ENCODE results near the gene SGMS1.
A peak's percentile ranks its signal among the peaks of the same experiment; 100 is the strongest.

SGMS1 gene

DNA sequence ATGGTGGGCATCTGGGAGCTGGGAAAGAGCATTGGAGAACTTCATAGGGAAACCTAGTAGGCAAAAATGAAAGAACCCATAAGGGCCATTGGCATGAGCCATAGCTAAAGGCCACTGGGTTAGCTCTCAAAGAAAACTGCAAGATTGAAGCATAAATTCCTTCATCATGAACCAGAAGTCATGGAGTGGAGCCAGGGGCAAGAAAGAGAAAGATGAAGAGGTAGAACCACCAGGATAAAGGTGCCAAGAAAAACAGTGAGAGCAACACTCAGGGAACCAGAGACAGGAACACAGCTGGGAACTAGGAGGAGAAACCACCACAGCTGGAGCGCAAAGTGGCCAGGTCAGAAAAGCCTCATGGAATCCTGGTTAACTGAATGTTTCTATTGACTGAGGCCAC, 11.5 kb upstream of the SGMS1 start:
- no peak for DNase-seq

GRCh38 chr10:50634479-50634878, 10.7 kb upstream of the SGMS1 start:
- DNase-seq, result no peak

DNA sequence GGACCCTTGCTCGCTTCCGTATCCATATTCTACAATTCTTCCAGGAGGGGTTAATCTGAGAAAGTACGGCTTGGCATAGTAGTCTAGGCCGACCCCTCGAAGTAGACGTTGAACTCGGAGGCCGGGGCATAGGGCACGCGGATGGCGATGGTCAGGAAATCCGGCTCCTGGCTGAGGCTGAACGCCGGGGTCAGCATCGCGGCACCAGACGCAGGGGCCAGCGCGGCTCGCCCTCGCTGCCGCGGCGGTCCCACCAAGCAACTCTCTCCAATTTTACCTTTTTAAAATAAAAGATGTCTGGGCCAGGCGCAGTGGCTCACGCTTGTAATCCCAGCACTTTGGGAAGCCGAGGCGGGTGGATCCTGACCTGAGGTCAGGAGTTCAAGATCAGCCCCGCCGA, 7.3 kb upstream of the SGMS1 start:
- DNase-seq, result no peak

DNA sequence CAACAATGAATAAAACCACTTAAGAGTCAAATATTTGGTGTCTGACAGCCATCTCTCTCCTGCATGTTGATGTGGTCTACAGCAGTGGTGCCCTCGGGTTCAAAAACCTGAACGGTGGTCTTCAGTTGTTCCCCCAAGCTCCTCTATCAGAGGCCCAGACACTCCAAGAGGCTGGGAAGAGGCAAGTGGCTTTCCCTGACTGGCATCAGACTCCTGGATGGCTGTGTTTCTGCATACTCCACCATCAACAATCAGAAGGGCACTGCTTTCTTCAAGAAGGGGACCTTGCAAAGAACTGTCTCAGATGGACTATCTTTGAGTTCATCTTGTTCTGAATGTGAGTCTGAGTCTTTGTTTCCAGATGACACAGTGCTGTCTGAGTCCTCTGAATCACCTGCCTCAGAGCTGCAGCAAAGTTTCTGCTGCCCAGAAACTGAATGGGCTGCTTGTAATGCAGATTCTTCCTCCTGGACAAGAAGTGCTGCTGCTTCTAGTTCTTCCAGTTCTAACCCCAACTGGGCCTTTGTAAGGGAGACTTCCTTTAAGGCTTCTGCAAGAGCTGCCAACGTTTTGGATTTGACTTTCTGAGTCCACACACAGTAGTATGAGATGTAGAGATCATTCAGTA, 5.9 kb upstream of the SGMS1 start:
- DNase-seq, result no peak

- DNase-seq, result no peak
These were observed 4.1 kb upstream of the SGMS1 start for GRCh38 chr10:50627896-50628295.

DNA sequence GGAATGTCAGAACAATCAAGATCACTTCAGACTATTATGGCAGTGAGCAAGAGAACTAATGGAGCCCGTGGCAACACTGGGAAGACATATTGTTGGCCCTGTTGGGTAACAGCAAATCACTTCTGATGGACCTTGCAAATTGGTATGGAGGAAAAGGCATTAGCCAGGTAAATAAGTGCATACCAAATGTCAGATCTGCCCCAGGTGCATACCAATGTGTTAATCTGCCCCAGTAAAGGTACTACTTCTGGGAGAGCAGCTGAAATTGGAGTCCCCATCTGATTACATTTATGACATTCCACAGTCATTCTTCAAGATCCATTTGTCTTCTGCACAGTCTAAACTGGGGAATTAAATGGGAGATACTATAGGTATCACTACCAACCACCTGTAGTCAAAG, 3.7 kb upstream of the SGMS1 start:
- DNase-seq, result no peak

GRCh38 chr10:50625649-50626132, 1.9 kb upstream of the SGMS1 start:
- no peak for DNase-seq

DNA sequence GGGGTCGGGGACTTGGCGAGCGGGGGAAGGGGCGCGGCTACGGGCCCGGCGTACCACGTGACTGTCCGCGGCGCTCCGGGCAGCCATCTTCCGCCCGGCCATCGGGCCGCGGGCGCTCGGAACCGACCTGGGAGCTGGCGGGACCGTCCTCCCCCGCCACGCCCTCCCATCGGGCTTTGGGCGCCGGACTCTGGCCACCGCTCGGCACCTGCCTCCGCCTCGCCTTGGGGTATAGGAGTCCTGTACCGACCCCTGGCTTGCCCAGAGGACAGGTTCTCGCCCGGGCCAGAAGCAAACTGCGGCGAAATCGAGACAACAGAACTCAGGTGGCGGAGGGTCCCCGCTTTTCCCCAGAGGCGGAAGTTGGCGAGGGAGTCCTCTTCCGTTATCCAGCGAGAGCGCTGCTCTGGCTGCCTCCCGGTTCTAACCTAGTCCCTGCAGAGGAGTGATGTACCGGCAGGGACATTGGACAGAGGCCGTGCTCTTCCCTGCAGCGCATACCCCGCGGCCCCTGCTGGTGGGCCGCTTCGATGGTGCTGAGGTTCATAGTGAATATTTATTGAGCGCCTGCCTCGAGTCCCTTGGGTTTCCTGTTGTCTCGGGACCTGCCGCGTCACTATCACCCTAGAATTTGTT, 1.2 kb upstream of the SGMS1 start:
- peak; percentile 86 for DNase-seq

DNA sequence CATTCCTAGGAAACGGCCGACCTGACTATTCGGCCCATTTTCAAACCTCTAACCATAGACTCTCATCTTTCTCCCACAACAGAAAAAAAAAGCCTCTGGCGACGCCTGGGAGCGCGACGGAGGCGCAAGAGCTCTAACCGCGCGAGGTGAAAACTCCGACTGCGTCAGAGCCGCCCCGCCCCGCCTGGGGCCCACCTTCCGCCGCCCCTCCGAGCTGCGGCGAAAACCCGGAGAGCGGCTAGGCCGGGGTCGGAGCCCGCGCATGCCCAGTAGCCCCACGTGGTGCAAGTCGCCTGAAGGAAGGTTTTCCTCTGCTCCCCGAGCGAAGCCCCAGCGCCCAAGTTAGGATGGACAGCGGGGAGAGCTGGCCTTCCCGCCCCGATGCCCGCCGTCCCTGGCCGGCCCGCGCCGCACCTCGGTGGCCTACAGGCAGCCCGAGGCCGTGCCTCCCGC, 683 bp upstream of the SGMS1 start:
- DNase-seq, result peak; percentile 98

- DNase-seq, result peak; percentile 65
These were observed 772 bp downstream of the SGMS1 start for GRCh38 chr10:50622706-50623662.

GRCh38 chr10:50621968-50622705, 1.6 kb downstream of the SGMS1 start:
- peak; percentile 84 for DNase-seq

DNA sequence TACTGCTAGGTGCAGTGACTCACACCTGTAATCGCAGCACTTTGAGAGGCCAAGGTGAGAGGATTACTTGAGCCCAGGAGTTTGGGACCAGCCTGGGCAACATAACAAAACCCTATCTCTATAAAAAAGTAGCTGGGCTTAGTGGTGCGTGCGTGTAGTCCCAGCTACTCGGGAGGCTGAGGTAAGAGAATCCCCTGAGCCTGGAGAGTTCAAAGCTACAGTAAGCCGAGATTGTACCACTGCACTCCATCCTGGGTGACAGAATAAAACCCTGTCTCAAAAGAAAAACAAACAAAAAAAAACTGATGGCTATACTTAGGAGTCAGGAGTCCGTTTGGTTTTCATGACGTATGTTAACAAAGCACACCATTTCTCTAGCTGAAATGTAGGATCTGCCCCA, 2.9 kb downstream of the SGMS1 start:
- no peak for DNase-seq

DNA sequence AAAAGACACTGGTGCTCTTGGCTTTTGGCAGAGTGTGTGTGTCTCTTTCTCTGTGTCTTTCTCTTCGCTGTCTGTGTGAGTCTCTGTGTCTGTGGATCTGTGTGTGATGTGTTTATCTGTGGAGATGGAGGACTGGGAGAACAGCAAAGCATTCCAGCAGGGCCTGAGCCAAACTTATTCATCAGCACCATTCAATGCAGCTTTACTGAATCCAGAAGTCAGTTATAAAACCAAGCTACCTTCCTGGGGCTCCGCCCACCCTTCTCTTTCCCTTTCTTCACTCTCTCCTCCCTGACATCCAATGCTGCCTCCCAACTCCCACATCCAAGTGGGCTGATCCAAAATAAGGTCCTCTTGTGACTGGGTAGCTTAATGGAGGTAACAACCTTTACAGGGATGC, 3.9 kb downstream of the SGMS1 start:
- no peak for DNase-seq

GRCh38 chr10:50619166-50619565, 4.6 kb downstream of the SGMS1 start:
- no peak for DNase-seq

DNA sequence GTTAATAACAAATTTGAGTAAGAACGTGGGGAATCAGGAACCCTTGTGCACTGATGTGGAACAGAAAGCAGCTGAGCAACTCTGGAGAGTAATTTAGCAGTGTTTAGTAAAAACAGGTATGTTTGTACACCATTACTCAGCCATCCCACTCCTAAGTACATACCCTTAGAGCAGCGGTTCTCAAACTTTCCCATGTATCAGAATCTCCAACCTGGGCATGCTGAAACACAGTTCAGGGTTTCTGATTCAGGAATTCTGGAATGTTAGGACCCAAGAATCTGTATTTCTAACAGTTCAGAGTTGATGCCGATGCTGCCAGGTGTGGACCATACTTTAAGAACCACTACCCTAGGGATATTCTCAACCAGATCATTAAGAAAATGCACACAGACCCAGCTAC, 5.1 kb downstream of the SGMS1 start:
- DNase-seq, result no peak

- no peak for DNase-seq
These were observed 8.1 kb downstream of the SGMS1 start for GRCh38 chr10:50615658-50616057.

DNA sequence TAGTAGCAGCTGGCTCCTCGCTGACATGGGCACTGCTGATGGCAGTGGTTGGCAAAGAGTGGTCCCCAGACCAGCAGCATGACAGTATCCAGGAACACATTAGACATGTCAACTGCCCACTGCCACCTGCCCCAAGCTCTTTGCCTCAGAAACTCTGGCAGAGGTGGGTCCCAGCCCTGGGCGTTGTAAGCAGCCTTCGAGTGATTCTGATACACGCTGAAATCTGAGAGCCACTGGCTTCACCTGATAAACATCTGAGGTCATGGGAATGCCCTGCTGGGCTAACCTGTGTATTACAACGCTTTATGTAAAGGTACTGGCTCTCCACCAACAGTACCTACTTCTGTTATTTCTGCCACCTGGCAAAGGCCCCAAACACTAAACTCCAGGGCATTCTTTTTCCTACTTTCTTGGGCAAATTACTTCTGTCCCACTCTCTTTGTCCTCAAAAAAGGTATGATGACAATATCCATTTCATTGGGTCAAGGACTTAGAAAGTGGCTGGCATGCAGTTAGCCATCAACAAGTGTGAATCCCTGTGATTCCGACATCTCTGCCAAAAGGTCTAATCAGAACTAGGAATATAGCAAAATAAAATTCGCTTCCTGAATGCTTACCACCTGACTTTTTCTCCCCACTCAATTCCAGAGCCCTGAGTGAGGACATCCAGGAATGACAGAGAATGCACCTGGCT, 9.2 kb downstream of the SGMS1 start:
- DNase-seq, result no peak

GRCh38 chr10:50613726-50614443, 9.9 kb downstream of the SGMS1 start:
- no peak for DNase-seq

DNA sequence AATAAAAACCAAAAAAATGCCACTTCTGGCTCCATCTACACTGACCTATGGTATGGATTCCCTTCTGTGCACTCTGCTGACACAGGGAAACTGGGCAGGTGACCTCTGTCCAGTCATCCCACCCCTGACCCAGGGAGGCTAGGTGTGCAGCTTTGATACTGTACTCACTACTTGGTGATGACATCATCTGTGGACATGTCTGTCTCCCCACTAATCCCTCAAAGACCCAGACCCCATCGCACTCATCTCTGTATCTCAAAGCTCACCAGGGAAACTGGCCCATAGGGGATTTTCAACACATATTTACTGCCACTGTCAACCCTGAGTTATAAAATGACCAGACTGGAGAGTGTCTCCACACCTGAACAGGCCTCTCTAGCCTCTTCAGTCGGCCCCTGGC, 10.6 kb downstream of the SGMS1 start:
- DNase-seq, result no peak

- DNase-seq, result peak; percentile 79
These were observed 13.4 kb downstream of the SGMS1 start for GRCh38 chr10:50610368-50610767.

DNA sequence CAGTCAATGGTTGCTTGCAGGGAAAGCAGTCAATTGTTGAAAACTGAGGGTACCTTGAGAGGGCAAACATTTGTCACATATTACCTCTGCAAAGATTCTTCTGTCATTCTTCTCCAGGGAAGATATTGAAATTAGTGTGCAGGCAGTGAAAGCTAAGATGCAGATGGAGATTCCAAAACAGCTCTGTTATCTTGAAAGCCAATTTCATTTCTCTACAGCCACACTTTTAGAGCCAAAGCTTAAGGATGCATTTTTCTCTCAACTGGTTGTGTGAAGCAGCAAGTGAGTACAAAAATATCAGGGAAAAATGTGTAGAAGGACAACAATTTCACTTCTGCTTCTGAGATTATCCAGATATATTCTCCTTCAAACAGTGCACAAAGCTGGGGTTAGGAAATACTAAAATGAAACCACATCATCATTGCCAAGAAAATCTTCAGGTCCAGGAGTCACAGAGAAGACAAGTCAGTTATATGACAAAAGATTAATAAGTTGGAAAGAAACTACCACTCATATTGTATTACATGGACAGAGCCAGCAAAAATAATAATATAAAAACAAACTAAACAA, 16.3 kb downstream of the SGMS1 start:
- DNase-seq, result no peak

All from right forelimb (tissue), 1 donor.